Fibroblast of peridontal ligament (primary cell): ENCODE measurements around the gene INSYN1.
"Not testable (repeated sequence)": the region's sequence is repeated elsewhere in the genome, so short reads cannot be mapped to it uniquely, and the experiment has no call there.

Experiments
- DNase-seq: peaks from one replicate; pipeline ENCODE4 v3.0.0-alpha.2; 2010; ENCODE audit errors: extremely low read depth

Gene INSYN1

GRCh38 chr15:73749971-73750370 is 3.2 kb downstream of the INSYN1 start:
- DNase-seq = no peak

GRCh38 chr15:73749533-73749932 is 3.6 kb downstream of the INSYN1 start:
- no peak for DNase-seq

- DNase-seq = no peak
Observed at GRCh38 chr15:73748730-73749129, 4.4 kb downstream of the INSYN1 start.

- DNase-seq = no peak
Observed at GRCh38 chr15:73747847-73748590, 5.1 kb downstream of the INSYN1 start.

- DNase-seq = peak; percentile 10
Observed at GRCh38 chr15:73746883-73747282, 6.3 kb downstream of the INSYN1 start.

GRCh38 chr15:73746261-73746660 is 6.9 kb downstream of the INSYN1 start:
- no peak for DNase-seq

GRCh38 chr15:73745073-73745472 is 8.1 kb downstream of the INSYN1 start:
- DNase-seq = no peak

- DNase-seq = no peak
Observed at GRCh38 chr15:73744293-73744692, 8.9 kb downstream of the INSYN1 start.

- no peak for DNase-seq
Observed at GRCh38 chr15:73741321-73741836, 11.8 kb downstream of the INSYN1 start.

GRCh38 chr15:73740152-73741048 is 12.8 kb downstream of the INSYN1 start:
- no peak for DNase-seq

GRCh38 chr15:73737535-73737934 is 15.6 kb downstream of the INSYN1 start:
- no peak for DNase-seq

GRCh38 chr15:73732930-73733329 is 20.2 kb downstream of the INSYN1 start:
- DNase-seq = no peak

- DNase-seq = not testable (repeated sequence)
Observed at GRCh38 chr15:73732051-73732450, 21.1 kb downstream of the INSYN1 start.

GRCh38 chr15:73727330-73727976 is 25.7 kb downstream of the INSYN1 start:
- peak; percentile 31 for DNase-seq

- DNase-seq = no peak
Observed at GRCh38 chr15:73724212-73724611, 28.9 kb downstream of the INSYN1 start.

- no peak for DNase-seq
Observed at GRCh38 chr15:73723191-73723590, 30.0 kb downstream of the INSYN1 start.

GRCh38 chr15:73722425-73722824 is 30.7 kb downstream of the INSYN1 start:
- DNase-seq = no peak

GRCh38 chr15:73718694-73719093 is 34.5 kb downstream of the INSYN1 start:
- no peak for DNase-seq

GRCh38 chr15:73717802-73718201 is 35.3 kb downstream of the INSYN1 start:
- no peak for DNase-seq

- DNase-seq = peak; percentile 11
Observed at GRCh38 chr15:73717206-73717605, 35.9 kb downstream of the INSYN1 start.

GRCh38 chr15:73716417-73716816 is 36.7 kb downstream of the INSYN1 start:
- no peak for DNase-seq

- DNase-seq = no peak
Observed at GRCh38 chr15:73715417-73715816, 37.7 kb downstream of the INSYN1 start.
